ENCODE data around the gene ABCB11. TPM values are rescaled to one million over a fixed set of nuclear protein-coding genes. Genes with fewer than 3 reads are reported as not detected.

Gene ABCB11
- total RNA-seq, 1 experiment from 2014 or later = not detected

- H3K27me3 ChIP-seq (ENCODE audit: insufficient read depth, low read depth) = no peaks in the 10 kb centered on the region
- no peaks in the 10 kb centered on the region for H3K9me3 ChIP-seq (ENCODE audit: insufficient read depth, low read depth)
- no peak overlapping the region for H3K4me2 ChIP-seq
- no peaks in the 10 kb centered on the region for H3K4me1 ChIP-seq (replicated peaks; ENCODE audit: insufficient read depth)
- no peaks in the 10 kb centered on the region for H3K79me2 ChIP-seq (ENCODE audit: low read depth)
- intact Hi-C loops (cut with micrococcal nuclease; ENCODE audit: unreplicated experiment) = no loop called here
- no peak overlapping the region for H3K27ac ChIP-seq
- no peak for DNase-seq
- BruUV-seq (replicated peaks) = no TSS peak
- ChIA-PET CTCF (no interaction called here), POLR2A (ENCODE audit: unreplicated experiment) (no interaction called here)
- H4K20me1 ChIP-seq (ENCODE audit: insufficient read depth) = no peaks in the 10 kb centered on the region; the same call in 1 of the 2 replicates
- H3F3A ChIP-seq (ENCODE audit: insufficient read depth, low read depth) = no peaks in the 10 kb centered on the region
- no peak for TF ChIP-seq EZH2 (IDR thresholded peaks at IDR 0.05; ENCODE audit: low read depth)
- no peak for TF ChIP-seq CTCF (conservative IDR thresholded peaks at IDR 0.05)
- H3K36me3 ChIP-seq (ENCODE audit: low read depth) = no peaks in the 10 kb centered on the region
- no peak overlapping the region for H2AFZ ChIP-seq
- H3K9me2 ChIP-seq (ENCODE audit: insufficient read depth) = no peaks in the 10 kb centered on the region
- H3K4me3 ChIP-seq = no peak overlapping the region
Measured at GRCh38 chr2:168956392-168956791, 74.7 kb downstream of the ABCB11 start.

DNA sequence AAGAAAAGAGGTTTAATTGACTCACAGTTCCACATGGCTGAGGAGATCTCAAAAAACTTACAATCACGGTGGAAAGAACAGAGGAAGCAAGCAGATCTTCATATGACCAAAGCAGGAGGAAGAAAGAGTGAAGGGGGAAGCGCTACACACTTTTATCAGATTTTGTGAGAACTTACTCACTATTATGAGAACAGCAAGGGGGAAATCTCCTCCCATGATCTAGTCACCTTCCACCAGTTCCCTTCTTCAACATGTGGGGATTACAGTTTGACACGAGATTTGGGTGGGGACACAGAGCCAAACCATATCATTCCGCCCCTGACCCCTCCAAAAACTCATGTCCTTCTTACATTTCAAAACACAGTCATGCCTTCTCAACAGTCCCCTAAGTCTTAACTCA, 75.8 kb downstream of the ABCB11 start:
- POLR2A ChIA-PET (ENCODE audit: unreplicated experiment) = no interaction called here
- intact Hi-C loops (cut with micrococcal nuclease; ENCODE audit: unreplicated experiment) = no loop called here
- Histone ChIP-seq H3F3A (ENCODE audit: insufficient read depth, low read depth) (no peaks in the 10 kb centered on the region), H4K20me1 (ENCODE audit: insufficient read depth) (no peaks in the 10 kb centered on the region; the same call in 1 of the 2 replicates), H3K4me3 (no peak overlapping the region), H3K9me2 (ENCODE audit: insufficient read depth) (no peaks in the 10 kb centered on the region), H3K9me3 (ENCODE audit: insufficient read depth, low read depth) (no peaks in the 10 kb centered on the region), H3K36me3 (ENCODE audit: low read depth) (no peaks in the 10 kb centered on the region), H3K79me2 (ENCODE audit: low read depth) (no peaks in the 10 kb centered on the region), H3K4me2 (no peak overlapping the region), H2AFZ (no peak overlapping the region), H3K27me3 (ENCODE audit: insufficient read depth, low read depth) (no peaks in the 10 kb centered on the region), H3K27ac (no peak overlapping the region), H3K4me1 (replicated peaks; ENCODE audit: insufficient read depth) (no peaks in the 10 kb centered on the region)
- TF ChIP-seq EZH2 (IDR thresholded peaks at IDR 0.05; ENCODE audit: low read depth) (no peak), CTCF (conservative IDR thresholded peaks at IDR 0.05) (no peak)
- DNase-seq = no peak
- CTCF ChIA-PET = no interaction called here
- no TSS peak for BruUV-seq (replicated peaks)

- intact Hi-C loops (cut with micrococcal nuclease; ENCODE audit: unreplicated experiment) = no loop called here
Measured at GRCh38 chr2:168954256-168954655, 76.9 kb downstream of the ABCB11 start.

More at GRCh38 chr2:168954256-168954655, 76.9 kb downstream of the ABCB11 start:
- no peak overlapping the region for H3K27ac ChIP-seq
- no peaks in the 10 kb centered on the region for H3K4me1 ChIP-seq (replicated peaks; ENCODE audit: insufficient read depth)
- H3K27me3 ChIP-seq (ENCODE audit: insufficient read depth, low read depth) = no peaks in the 10 kb centered on the region
- no peak overlapping the region for H3K4me3 ChIP-seq
- H3K36me3 ChIP-seq (ENCODE audit: low read depth) = no peaks in the 10 kb centered on the region
- TF ChIP-seq CTCF (conservative IDR thresholded peaks at IDR 0.05) (no peak), EZH2 (IDR thresholded peaks at IDR 0.05; ENCODE audit: low read depth) (no peak)
- H3K9me2 ChIP-seq (ENCODE audit: insufficient read depth) = no peaks in the 10 kb centered on the region
- ChIA-PET CTCF (no interaction called here), POLR2A (ENCODE audit: unreplicated experiment) (no interaction called here)
- no peak for DNase-seq
- H3F3A ChIP-seq (ENCODE audit: insufficient read depth, low read depth) = no peaks in the 10 kb centered on the region
- no peak overlapping the region for H3K4me2 ChIP-seq
- H3K79me2 ChIP-seq (ENCODE audit: low read depth) = no peaks in the 10 kb centered on the region
- no peaks in the 10 kb centered on the region for H3K9me3 ChIP-seq (ENCODE audit: insufficient read depth, low read depth)
- no peaks in the 10 kb centered on the region; the same call in 1 of the 2 replicates for H4K20me1 ChIP-seq (ENCODE audit: insufficient read depth)
- no peak overlapping the region for H2AFZ ChIP-seq
- no TSS peak for BruUV-seq (replicated peaks)
